Measurements from ENCODE around the gene ZNF143. TPM values are rescaled to one million over a fixed set of nuclear protein-coding genes. Genes with fewer than 3 reads are reported as not detected.

The ZNF143 gene
- polyA plus RNA-seq, 1 donor from 2014 or later = 18.9 TPM

DNA sequence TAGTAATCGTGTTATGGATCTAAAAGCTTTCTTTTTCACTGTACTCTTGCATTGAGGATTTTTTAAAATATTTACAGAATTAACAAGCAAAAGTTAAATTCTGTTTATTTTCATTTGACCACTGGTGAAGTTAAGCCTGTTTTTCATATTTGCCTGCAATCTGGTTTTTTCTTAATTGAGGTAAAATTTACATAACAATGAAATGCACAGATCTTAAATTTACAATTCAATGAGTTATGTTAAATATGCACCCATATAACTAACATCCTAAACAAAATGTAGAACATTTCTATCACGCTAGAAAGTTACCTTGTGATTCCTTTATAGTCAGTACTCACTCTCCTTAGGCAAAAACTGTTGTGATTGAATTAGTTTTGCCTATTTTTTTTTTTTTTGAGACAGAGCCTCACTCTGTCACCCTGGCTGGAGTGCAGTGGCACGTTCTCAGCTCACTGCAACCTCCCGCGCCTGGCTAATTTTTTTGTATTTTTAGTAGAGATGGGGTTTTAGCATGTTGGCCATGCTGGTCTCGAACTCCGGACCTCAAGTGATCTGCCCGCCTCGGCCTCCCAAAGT is 58.1 kb downstream of the ZNF143 start:
- Histone ChIP-seq H4K20me1 (ENCODE audit: insufficient read depth) (no peaks in the 10 kb centered on the region), H3K9ac (ENCODE audit: low read length) (no peak overlapping the region), H3K27me3 (ENCODE audit: insufficient read depth, low read depth, low read length) (no peaks in the 10 kb centered on the region), H3F3A (ENCODE audit: insufficient read depth, low read length, poor library complexity, severe bottlenecking) (no peaks in the 10 kb centered on the region), H3K79me2 (replicated peaks; ENCODE audit: insufficient read depth, low read length) (no peaks in the 10 kb centered on the region), H3K27ac (ENCODE audit: low read length) (no peak overlapping the region), H3K9me3 (ENCODE audit: low read length) (no peaks in the 10 kb centered on the region), H2AFZ (ENCODE audit: low read depth, low read length) (no peak overlapping the region), H3K36me3 (ENCODE audit: insufficient read depth, low read length) (no peaks in the 10 kb centered on the region), H3K4me2 (ENCODE audit: low read length) (no peak overlapping the region), H3K4me3 (ENCODE audit: low read length) (no peak overlapping the region), H3K9me2 (ENCODE audit: insufficient read depth, low read length) (no peaks in the 10 kb centered on the region)
- TF ChIP-seq EZH2 (IDR thresholded peaks at IDR 0.05; ENCODE audit: borderline replicate concordance, insufficient read depth, low read length, poor library complexity, severe bottlenecking) = no peak
- no peak for TF ChIP-seq RAD21 (conservative IDR thresholded peaks at IDR 0.05)

- no peaks in the 10 kb centered on the region for H4K20me1 ChIP-seq (ENCODE audit: insufficient read depth)
- no peaks in the 10 kb centered on the region for H3K27me3 ChIP-seq (ENCODE audit: insufficient read depth, low read depth, low read length)
- no peaks in the 10 kb centered on the region for H3F3A ChIP-seq (ENCODE audit: insufficient read depth, low read length, poor library complexity, severe bottlenecking)
- H3K36me3 ChIP-seq (ENCODE audit: insufficient read depth, low read length) = no peaks in the 10 kb centered on the region
- H3K4me3 ChIP-seq (ENCODE audit: low read length) = no peak overlapping the region
- H3K9ac ChIP-seq (ENCODE audit: low read length) = no peak overlapping the region
- no peaks in the 10 kb centered on the region for H3K79me2 ChIP-seq (replicated peaks; ENCODE audit: insufficient read depth, low read length)
- no peak overlapping the region for H2AFZ ChIP-seq (ENCODE audit: low read depth, low read length)
- H3K4me2 ChIP-seq (ENCODE audit: low read length) = no peak overlapping the region
- no peak overlapping the region for H3K27ac ChIP-seq (ENCODE audit: low read length)
- H3K9me3 ChIP-seq (ENCODE audit: low read length) = no peaks in the 10 kb centered on the region
- no peaks in the 10 kb centered on the region for H3K9me2 ChIP-seq (ENCODE audit: insufficient read depth, low read length)
- TF ChIP-seq POLR2AphosphoS5 (IDR thresholded peaks at IDR 0.05) (no peak), TAF1 (IDR thresholded peaks at IDR 0.05; ENCODE audit: low read depth) (no peak), CTCF (IDR thresholded peaks at IDR 0.05; ENCODE audit: poor library complexity, severe bottlenecking) (no peak), SMC3 (conservative IDR thresholded peaks at IDR 0.05; ENCODE audit: poor library complexity) (no peak), EP300 (conservative IDR thresholded peaks at IDR 0.05; ENCODE audit: poor library complexity, severe bottlenecking) (no peak)
Measured at GRCh38 chr11:9524001-9524400, 63.2 kb downstream of the ZNF143 start.

DNA sequence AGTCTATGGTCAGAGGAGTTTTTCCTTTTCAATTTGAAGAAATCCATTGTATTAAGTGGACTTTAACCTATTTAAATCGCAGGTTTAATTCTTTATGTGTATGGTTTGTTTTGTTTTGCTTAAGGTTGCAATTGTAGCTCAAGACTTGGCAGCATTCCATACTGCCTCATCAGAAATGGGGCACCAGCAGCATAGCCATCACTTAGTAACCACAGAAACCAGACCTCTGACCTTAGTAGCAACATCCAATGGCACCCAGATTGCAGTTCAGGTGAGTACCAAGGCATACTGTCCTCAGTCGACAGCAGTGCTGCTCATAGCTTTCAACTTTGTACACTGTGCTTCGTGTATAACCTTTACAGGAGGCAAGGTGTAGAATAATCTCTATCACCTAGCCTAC is 64.3 kb downstream of the ZNF143 start:
- no peaks in the 10 kb centered on the region for H3K79me2 ChIP-seq (replicated peaks; ENCODE audit: insufficient read depth, low read length)
- TF ChIP-seq TAF1 (IDR thresholded peaks at IDR 0.05; ENCODE audit: low read depth) (no peak), RAD21 (conservative IDR thresholded peaks at IDR 0.05) (no peak), SMC3 (conservative IDR thresholded peaks at IDR 0.05; ENCODE audit: poor library complexity) (no peak), CTCF (IDR thresholded peaks at IDR 0.05; ENCODE audit: poor library complexity, severe bottlenecking) (no peak), EZH2 (IDR thresholded peaks at IDR 0.05; ENCODE audit: borderline replicate concordance, insufficient read depth, low read length, poor library complexity, severe bottlenecking) (no peak), POLR2AphosphoS5 (IDR thresholded peaks at IDR 0.05) (no peak), EP300 (conservative IDR thresholded peaks at IDR 0.05; ENCODE audit: poor library complexity, severe bottlenecking) (no peak), MXI1 (conservative IDR thresholded peaks at IDR 0.05; ENCODE audit: poor library complexity, severe bottlenecking) (no peak)
- TF ChIP-seq, protein P1, sequence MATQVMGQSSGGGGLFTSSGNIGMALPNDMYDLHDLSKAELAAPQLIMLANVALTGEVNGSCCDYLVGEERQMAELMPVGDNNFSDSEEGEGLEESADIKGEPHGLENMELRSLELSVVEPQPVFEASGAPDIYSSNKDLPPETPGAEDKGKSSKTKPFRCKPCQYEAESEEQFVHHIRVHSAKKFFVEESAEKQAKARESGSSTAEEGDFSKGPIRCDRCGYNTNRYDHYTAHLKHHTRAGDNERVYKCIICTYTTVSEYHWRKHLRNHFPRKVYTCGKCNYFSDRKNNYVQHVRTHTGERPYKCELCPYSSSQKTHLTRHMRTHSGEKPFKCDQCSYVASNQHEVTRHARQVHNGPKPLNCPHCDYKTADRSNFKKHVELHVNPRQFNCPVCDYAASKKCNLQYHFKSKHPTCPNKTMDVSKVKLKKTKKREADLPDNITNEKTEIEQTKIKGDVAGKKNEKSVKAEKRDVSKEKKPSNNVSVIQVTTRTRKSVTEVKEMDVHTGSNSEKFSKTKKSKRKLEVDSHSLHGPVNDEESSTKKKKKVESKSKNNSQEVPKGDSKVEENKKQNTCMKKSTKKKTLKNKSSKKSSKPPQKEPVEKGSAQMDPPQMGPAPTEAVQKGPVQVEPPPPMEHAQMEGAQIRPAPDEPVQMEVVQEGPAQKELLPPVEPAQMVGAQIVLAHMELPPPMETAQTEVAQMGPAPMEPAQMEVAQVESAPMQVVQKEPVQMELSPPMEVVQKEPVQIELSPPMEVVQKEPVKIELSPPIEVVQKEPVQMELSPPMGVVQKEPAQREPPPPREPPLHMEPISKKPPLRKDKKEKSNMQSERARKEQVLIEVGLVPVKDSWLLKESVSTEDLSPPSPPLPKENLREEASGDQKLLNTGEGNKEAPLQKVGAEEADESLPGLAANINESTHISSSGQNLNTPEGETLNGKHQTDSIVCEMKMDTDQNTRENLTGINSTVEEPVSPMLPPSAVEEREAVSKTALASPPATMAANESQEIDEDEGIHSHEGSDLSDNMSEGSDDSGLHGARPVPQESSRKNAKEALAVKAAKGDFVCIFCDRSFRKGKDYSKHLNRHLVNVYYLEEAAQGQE (IDR thresholded peaks at IDR 0.05; ENCODE audit: borderline replicate concordance) = no peak
- no peak overlapping the region for H3K4me3 ChIP-seq (ENCODE audit: low read length)
- H3K4me2 ChIP-seq (ENCODE audit: low read length) = no peak overlapping the region
- H3K27me3 ChIP-seq (ENCODE audit: insufficient read depth, low read depth, low read length) = no peaks in the 10 kb centered on the region
- no peak overlapping the region for H3K27ac ChIP-seq (ENCODE audit: low read length)
- H3K9ac ChIP-seq (ENCODE audit: low read length) = no peak overlapping the region
- no peaks in the 10 kb centered on the region for H3K9me3 ChIP-seq (ENCODE audit: low read length)
- no peaks in the 10 kb centered on the region for H4K20me1 ChIP-seq (ENCODE audit: insufficient read depth)
- H3K9me2 ChIP-seq (ENCODE audit: insufficient read depth, low read length) = no peaks in the 10 kb centered on the region
- H3F3A ChIP-seq (ENCODE audit: insufficient read depth, low read length, poor library complexity, severe bottlenecking) = no peaks in the 10 kb centered on the region
- no peaks in the 10 kb centered on the region for H3K36me3 ChIP-seq (ENCODE audit: insufficient read depth, low read length)
- H2AFZ ChIP-seq (ENCODE audit: low read depth, low read length) = no peak overlapping the region

Data from neural cell (in vitro differentiated cells).